Body of pancreas (tissue), 4 donors: ENCODE results near the gene BABAM2. TPM values are rescaled to one million over a fixed set of nuclear protein-coding genes. Genes with fewer than 3 reads are reported as not detected.

Source experiments
- ATAC-seq: fragments of 150-250 bp; one replicate; pipeline ENCODE4 v1.9.1; 2016
- DNase-seq, 4 donors: peaks; one replicate each; pipeline ENCODE4 v3.0.0-alpha.2; 2019
- H3K27ac ChIP-seq, 4 donors: fragments of 200-600 bp; sonication (generic); 1 replicate in 3 of 4; 2 replicates in 1 of 4; pipeline versions ENCODE4 v1.5.1 to v1.6.1; 2016 to 2019; ENCODE audit warnings: mild to moderate bottlenecking in 1 of 4, mixed read lengths in 1 of 4, moderate library complexity in 1 of 4
- H3K27me3 ChIP-seq, 2 donors: fragments of 200-600 bp; sonication (generic); one replicate each; pipeline ENCODE4 v1.6.0; 2016; ENCODE audit warnings: mild to moderate bottlenecking in 1 of 2
- H3K36me3 ChIP-seq, 2 donors: fragments of 200-600 bp; sonication (generic); replicated peaks in 1 of 2; 2 replicates each; pipeline ENCODE4 v1.5.1; 2016; ENCODE audit warnings: low read depth in 2 of 2; ENCODE audit not compliant: insufficient read depth in 1 of 2
- H3K4me1 ChIP-seq: fragments of 200-600 bp; sonication (generic); one replicate; pipeline ENCODE4 v1.6.0; 2016
- H3K4me3 ChIP-seq, 2 donors: fragments of 200-600 bp; sonication (generic); 1 replicate in 1 of 2; 2 replicates in 1 of 2; pipeline ENCODE4 v1.5.1; 2016 to 2019
- H3K9me3 ChIP-seq, 3 donors: fragments of 200-600 bp; sonication (generic); 1 replicate in 2 of 3; 2 replicates in 1 of 3; pipeline ENCODE4 v1.5.1; 2016
- CTCF ChIP-seq, 7 experiments: fragments of 450-650 bp in 4 of 7; fragments of 200-600 bp in 3 of 7; sonication (generic) in 3 of 7; IDR thresholded peaks; one replicate each; pipeline ENCODE4 v1.5.1; 2016 to 2019; ENCODE audit warnings: antibody characterized with exemption in 7 of 7
- POLR2A ChIP-seq, 3 donors: fragments of 450-650 bp; IDR thresholded peaks; one replicate each; pipeline ENCODE4 v1.6.1; 2016; ENCODE audit warnings: antibody characterized with exemption in 3 of 3, mild to moderate bottlenecking in 2 of 3
- WGBS, 2 donors: methylation state at CpG; one replicate each; pipeline ENCODE4 v1.1.5; 2017; 5-methylcytosine and 5-hydroxymethylcytosine counted together
- intact Hi-C: fragments of 100-400 bp; cut with DNase I; formaldehyde crosslinking; loops from one replicate; pipeline ENCODE4 v1.15.1; 2023
- total RNA-seq, 2 donors: library from RNA; depleted of rRNA; stranded (reverse); fragments of >200 nt; gene quantifications; one replicate each; pipeline ENCODE4 v1.1.0, GENCODE V29; 2016

BABAM2 gene
- total RNA-seq, 2 donors from 2014 or later: 20.5 to 22.4 TPM

GRCh38 chr2:28093768-28094167, 203.2 kb downstream of the BABAM2 start:
- H3K27me3 ChIP-seq: no peaks in the 10 kb centered on the region
- no peaks in the 10 kb centered on the region for H3K4me1 ChIP-seq
- intact Hi-C loops: no loop called here
- DNase-seq (no peak), ATAC-seq (no peak)
- no peak overlapping the region for H3K4me3 ChIP-seq
- H3K27ac ChIP-seq: no peak overlapping the region
- WGBS, 2 donors: 65 to 77% methylated on average over 2 of the region's 2 CpGs
- TF ChIP-seq CTCF (IDR thresholded peaks at IDR 0.05) (no peak), POLR2A (IDR thresholded peaks at IDR 0.05) (no peak)
- no peaks in the 10 kb centered on the region for H3K36me3 ChIP-seq
- no peaks in the 10 kb centered on the region for H3K9me3 ChIP-seq

GRCh38 chr2:28094739-28095138, 204.2 kb downstream of the BABAM2 start:
- WGBS, 2 donors: 86 to 93% methylated on average over 3 of the region's 3 CpGs
- H3K9me3 ChIP-seq: no peaks in the 10 kb centered on the region
- ATAC-seq: no peak
- intact Hi-C loops: no loop called here
- no peak for DNase-seq
- no peak for TF ChIP-seq POLR2A (IDR thresholded peaks at IDR 0.05)
- TF ChIP-seq CTCF (IDR thresholded peaks at IDR 0.05): no peak
- H3K27me3 ChIP-seq: no peaks in the 10 kb centered on the region
- H3K36me3 ChIP-seq: no peaks in the 10 kb centered on the region
- no peaks in the 10 kb centered on the region for H3K4me1 ChIP-seq
- H3K4me3 ChIP-seq: no peak overlapping the region
- H3K27ac ChIP-seq: no peak overlapping the region

- Histone ChIP-seq H3K27ac (no peak overlapping the region), H3K4me1 (no peaks in the 10 kb centered on the region), H3K27me3 (no peaks in the 10 kb centered on the region), H3K36me3 (no peaks in the 10 kb centered on the region), H3K4me3 (no peak overlapping the region), H3K9me3 (no peaks in the 10 kb centered on the region)
- WGBS, 2 donors: 95% methylated on average over 2 of the region's 2 CpGs
- intact Hi-C loops: no loop called here
- ATAC-seq (no peak), DNase-seq (no peak)
- TF ChIP-seq POLR2A (IDR thresholded peaks at IDR 0.05) (no peak), CTCF (IDR thresholded peaks at IDR 0.05) (no peak)
These were observed 205.1 kb downstream of the BABAM2 start for GRCh38 chr2:28095622-28096021.

- DNase-seq: no peak
- Histone ChIP-seq H3K4me1 (no peaks in the 10 kb centered on the region), H3K4me3 (no peak overlapping the region), H3K9me3 (no peaks in the 10 kb centered on the region), H3K36me3 (no peaks in the 10 kb centered on the region), H3K27me3 (no peaks in the 10 kb centered on the region), H3K27ac (no peak overlapping the region)
- intact Hi-C loops: no loop called here
- WGBS, 2 donors: 93 to 94% methylated on average over 2 of the region's 2 CpGs
- TF ChIP-seq POLR2A (IDR thresholded peaks at IDR 0.05): no peak
- no peak for TF ChIP-seq CTCF (IDR thresholded peaks at IDR 0.05)
- ATAC-seq: no peak
These were observed 205.9 kb downstream of the BABAM2 start for GRCh38 chr2:28096421-28096820.

- 86 to 89% methylated on average over 4 of the region's 4 CpGs for WGBS, 2 donors
- no peak for TF ChIP-seq CTCF (IDR thresholded peaks at IDR 0.05)
- TF ChIP-seq POLR2A (IDR thresholded peaks at IDR 0.05): no peak
- intact Hi-C loops: no loop called here
These were observed 208.1 kb downstream of the BABAM2 start for GRCh38 chr2:28098501-28099225.

More at GRCh38 chr2:28098501-28099225, 208.1 kb downstream of the BABAM2 start:
- Histone ChIP-seq H3K9me3 (no peaks in the 10 kb centered on the region), H3K27me3 (no peaks in the 10 kb centered on the region), H3K27ac (no peak overlapping the region), H3K36me3 (no peaks in the 10 kb centered on the region), H3K4me3 (no peak overlapping the region), H3K4me1 (no peaks in the 10 kb centered on the region)
- DNase-seq: no peak
- ATAC-seq: no peak
